Measurements from ENCODE around the gene CCT4.
A peak's percentile ranks its signal among the peaks of the same experiment; 100 is the strongest.
"Not testable (repeated sequence)": the region's sequence is repeated elsewhere in the genome, so short reads cannot be mapped to it uniquely, and the experiment has no call there.

The CCT4 gene

GRCh38 chr2:61878761-61879160, 9.7 kb downstream of the CCT4 start:
- DNase-seq = no peak

- no peak for DNase-seq
Observed at GRCh38 chr2:61877571-61878245, 10.7 kb downstream of the CCT4 start.

- no peak for DNase-seq
Observed at GRCh38 chr2:61876400-61876799, 12.1 kb downstream of the CCT4 start.

- not testable (repeated sequence) for DNase-seq
Observed at GRCh38 chr2:61866482-61867089, 21.9 kb downstream of the CCT4 start.

GRCh38 chr2:61862085-61862484, 26.4 kb downstream of the CCT4 start:
- DNase-seq = no peak

GRCh38 chr2:61857224-61857623, 31.2 kb downstream of the CCT4 start:
- no peak for DNase-seq

- no peak for DNase-seq
Observed at GRCh38 chr2:61855318-61855613, 33.2 kb downstream of the CCT4 start.

- DNase-seq = peak; percentile 97
Observed at GRCh38 chr2:61854564-61855317, 33.7 kb downstream of the CCT4 start.

- peak; percentile 92 for DNase-seq
Observed at GRCh38 chr2:61853847-61854563, 34.5 kb downstream of the CCT4 start, which contains the start of gene FAM161A. TSS of gene FAM161A (minus strand) at chr2:61854060. CDS start at chr2:61854041, 19 bp downstream.

GRCh38 chr2:61853086-61853846, 35.2 kb downstream of the CCT4 start:
- peak; percentile 48 for DNase-seq

- not testable (repeated sequence) for DNase-seq
Observed at GRCh38 chr2:61851270-61851669, 37.2 kb downstream of the CCT4 start.

GRCh38 chr2:61845320-61845719, 43.1 kb downstream of the CCT4 start:
- no peak for DNase-seq

GRCh38 chr2:61841286-61841685, 47.2 kb downstream of the CCT4 start:
- no peak for DNase-seq

- no peak for DNase-seq
Observed at GRCh38 chr2:61834893-61835292, 53.6 kb downstream of the CCT4 start.

GRCh38 chr2:61833971-61834370, 54.5 kb downstream of the CCT4 start:
- no peak for DNase-seq

- no peak for DNase-seq
Observed at GRCh38 chr2:61832183-61832841, 56.1 kb downstream of the CCT4 start.

- DNase-seq = no peak
Observed at GRCh38 chr2:61822255-61822654, 66.2 kb downstream of the CCT4 start.
